Hepatocyte (in vitro differentiated cells): Measurements from ENCODE around the gene NPAS2.

ENCODE experiments used
- EZH2 ChIP-seq: fragments of 200-600 bp; sonication (generic); IDR thresholded peaks from 2 replicates; pipeline ENCODE4 v1.6.1; 2016; ENCODE audit warnings: antibody characterized with exemption, mild to moderate bottlenecking, borderline replicate concordance
- EZH2phosphoT487 ChIP-seq: fragments of 200-600 bp; sonication (generic); IDR thresholded peaks from one replicate; pipeline ENCODE4 v1.6.1; 2018; ENCODE audit warnings: antibody characterized with exemption, mild to moderate bottlenecking, low read depth, moderate library complexity; ENCODE audit not compliant: unreplicated experiment, severe bottlenecking
- TF ChIP-seq, protein P1 (sequence below): fragments of 200-600 bp; sonication (generic); IDR thresholded peaks from 2 replicates; pipeline ENCODE4 v1.5.1; 2016; ENCODE audit warnings: antibody characterized with exemption, mild to moderate bottlenecking; ENCODE audit not compliant: poor library complexity

GRCh38 chr2:100814043-100814442, 5.9 kb upstream of the NPAS2 start:
- TF ChIP-seq, protein P1, sequence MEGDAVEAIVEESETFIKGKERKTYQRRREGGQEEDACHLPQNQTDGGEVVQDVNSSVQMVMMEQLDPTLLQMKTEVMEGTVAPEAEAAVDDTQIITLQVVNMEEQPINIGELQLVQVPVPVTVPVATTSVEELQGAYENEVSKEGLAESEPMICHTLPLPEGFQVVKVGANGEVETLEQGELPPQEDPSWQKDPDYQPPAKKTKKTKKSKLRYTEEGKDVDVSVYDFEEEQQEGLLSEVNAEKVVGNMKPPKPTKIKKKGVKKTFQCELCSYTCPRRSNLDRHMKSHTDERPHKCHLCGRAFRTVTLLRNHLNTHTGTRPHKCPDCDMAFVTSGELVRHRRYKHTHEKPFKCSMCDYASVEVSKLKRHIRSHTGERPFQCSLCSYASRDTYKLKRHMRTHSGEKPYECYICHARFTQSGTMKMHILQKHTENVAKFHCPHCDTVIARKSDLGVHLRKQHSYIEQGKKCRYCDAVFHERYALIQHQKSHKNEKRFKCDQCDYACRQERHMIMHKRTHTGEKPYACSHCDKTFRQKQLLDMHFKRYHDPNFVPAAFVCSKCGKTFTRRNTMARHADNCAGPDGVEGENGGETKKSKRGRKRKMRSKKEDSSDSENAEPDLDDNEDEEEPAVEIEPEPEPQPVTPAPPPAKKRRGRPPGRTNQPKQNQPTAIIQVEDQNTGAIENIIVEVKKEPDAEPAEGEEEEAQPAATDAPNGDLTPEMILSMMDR: no peak
- TF ChIP-seq EZH2phosphoT487: no peak
- no peak for TF ChIP-seq EZH2
